SK-N-SH (cell line): ENCODE results near the gene CLSTN2. TPM values are rescaled to one million over a fixed set of nuclear protein-coding genes. Genes with fewer than 3 reads are reported as not detected.
A peak's percentile ranks its signal among the peaks of the same experiment; 100 is the strongest.

Source experiments
- CTCF ChIA-PET: fragments of 300-600, 350-600 bp; formaldehyde crosslinking; extraction: SDS; loops from one replicate; lab custom pipeline; 2021; lab: Yijun Ruan, JAX
- POLR2A ChIA-PET: fragments of 350-600 bp; sonication (Branson Sonifier 250); formaldehyde crosslinking; extraction: SDS; loops from one replicate; lab custom pipeline; 2020; ENCODE audit warnings: antibody characterized with exemption, inconsistent platforms; lab: Yijun Ruan, JAX
- DNase-seq: peaks from one replicate; pipeline ENCODE4 v3.0.0; 2012
- H2AFZ ChIP-seq: fragments of 200-600 bp; sonication (generic); 2 replicates; pipeline ENCODE4 v1.8.1; 2016; ENCODE audit warnings: antibody characterized with exemption, mild to moderate bottlenecking, low read depth
- H3F3A ChIP-seq: fragments of 200-600 bp; sonication (generic); replicated peaks from 2 replicates; pipeline ENCODE3; 2016; ENCODE audit warnings: antibody characterized with exemption, mild to moderate bottlenecking; ENCODE audit not compliant: insufficient read depth
- H3K27ac ChIP-seq, 2 experiments: fragments of 200-500 bp in 1 of 2; fragments of 200-600 bp in 1 of 2; sonication (Bioruptor generic) in 1 of 2; sonication (generic), shearing (Covaris generic) in 1 of 2; 2 replicates each; pipeline versions ENCODE4 v1.5.1 to v1.6.1; 2014 to 2016; ENCODE audit warnings: low read depth in 2 of 2, inconsistent platforms in 1 of 2, low read length in 1 of 2, mild to moderate bottlenecking in 1 of 2, mixed read lengths in 1 of 2
- H3K27me3 ChIP-seq: fragments of 200-600 bp; sonication (generic), shearing (Covaris generic); 2 replicates; pipeline ENCODE4 v1.6.1; 2016; ENCODE audit warnings: mixed run types; ENCODE audit not compliant: insufficient read depth
- H3K36me3 ChIP-seq, 2 experiments: fragments of 200-500 bp in 1 of 2; fragments of 200-600 bp in 1 of 2; sonication (Bioruptor generic) in 1 of 2; sonication (generic) in 1 of 2; replicated peaks in 1 of 2; 2 replicates each; pipeline versions ENCODE3 to v1.5.1; 2014 to 2016; ENCODE audit warnings: low read length in 1 of 2, mild to moderate bottlenecking in 1 of 2; ENCODE audit not compliant: insufficient read depth in 2 of 2, control insufficient read depth in 1 of 2
- H3K4me1 ChIP-seq, 2 experiments: fragments of 200-500 bp in 1 of 2; fragments of 200-600 bp in 1 of 2; sonication (Bioruptor generic) in 1 of 2; sonication (generic), shearing (Covaris generic) in 1 of 2; 2 replicates each; pipeline versions ENCODE4 v1.5.1 to v1.6.1; 2014 to 2016; ENCODE audit warnings: low read depth in 1 of 2, low read length in 1 of 2, mixed run types in 1 of 2; ENCODE audit not compliant: insufficient read depth in 2 of 2, control insufficient read depth in 1 of 2
- H3K4me2 ChIP-seq: fragments of 200-600 bp; sonication (generic), shearing (Covaris generic); 2 replicates; pipeline ENCODE4 v1.6.1; 2017; ENCODE audit warnings: mixed run types
- H3K4me3 ChIP-seq, 2 experiments: fragments of 200-500 bp in 1 of 2; fragments of 200-600 bp in 1 of 2; sonication (Bioruptor generic) in 1 of 2; sonication (generic), shearing (Covaris generic) in 1 of 2; 2 replicates each; pipeline versions ENCODE4 v1.5.1 to v1.8.1; 2014 to 2016; ENCODE audit warnings: low read depth in 2 of 2, inconsistent platforms in 1 of 2, low read length in 1 of 2, mild to moderate bottlenecking in 1 of 2, mixed read lengths in 1 of 2, moderate library complexity in 1 of 2
- H3K79me2 ChIP-seq: fragments of 200-600 bp; sonication (generic); 2 replicates; pipeline ENCODE4 v1.8.1; 2017; ENCODE audit warnings: mild to moderate bottlenecking; ENCODE audit not compliant: insufficient read depth
- H3K9ac ChIP-seq: fragments of 200-600 bp; sonication (generic); 2 replicates; pipeline ENCODE4 v1.6.1; 2017; ENCODE audit warnings: mixed run types
- H3K9me2 ChIP-seq: fragments of 200-600 bp; sonication (generic); 2 replicates; pipeline ENCODE4 v1.6.1; 2017; ENCODE audit warnings: mixed run types
- H3K9me3 ChIP-seq: fragments of 200-600 bp; sonication (generic); 2 replicates; pipeline ENCODE4 v1.6.1; 2017; ENCODE audit warnings: mixed run types, mild to moderate bottlenecking, moderate library complexity
- H4K20me1 ChIP-seq: fragments of 200-600 bp; sonication (generic); 2 replicates; pipeline ENCODE4 v1.6.1; 2017; ENCODE audit warnings: mild to moderate bottlenecking, mixed run types; ENCODE audit not compliant: insufficient read depth
- CHD2 ChIP-seq: fragments of 150-350 bp; IDR thresholded peaks from 2 replicates; pipeline ENCODE4 v1.6.1; 2018; ENCODE audit warnings: low read length; ENCODE audit not compliant: partially characterized antibody
- GATA2 ChIP-seq: sonication (generic); formaldehyde crosslinking; IDR thresholded peaks from 2 replicates; pipeline ENCODE4 v1.5.0; 2020; ENCODE audit warnings: mild to moderate bottlenecking, missing genetic modification reagents
- IRF3 ChIP-seq: fragments of 150-350 bp; IDR thresholded peaks from 2 replicates; pipeline ENCODE4 v1.6.1; 2016; ENCODE audit warnings: mild to moderate bottlenecking, low read depth, low read length
- MAX ChIP-seq: IDR thresholded peaks from 2 replicates; pipeline ENCODE4 v1.4.0; 2012; ENCODE audit warnings: low read depth
- RAD21 ChIP-seq: IDR thresholded peaks from 2 replicates; pipeline ENCODE4 v1.6.1; 2012; ENCODE audit warnings: mild to moderate bottlenecking, low read length
- RCOR1 ChIP-seq: fragments of 150-350 bp; IDR thresholded peaks from 2 replicates; pipeline ENCODE4 v1.6.1; 2017; ENCODE audit warnings: antibody characterized with exemption, low read length
- SMC3 ChIP-seq: IDR thresholded peaks from 2 replicates; pipeline ENCODE4 v1.6.1; 2012; ENCODE audit warnings: low read depth, low read length, improper control_type of control experiment
- TAF1 ChIP-seq: IDR thresholded peaks from 2 replicates; pipeline ENCODE4 v1.6.1; 2012; ENCODE audit warnings: low read depth, mild to moderate bottlenecking, low read length, moderate library complexity, borderline replicate concordance
- USF1 ChIP-seq: IDR thresholded peaks from 2 replicates; pipeline ENCODE4 v1.4.0; 2012; ENCODE audit warnings: low read depth, borderline replicate concordance
- USF2 ChIP-seq: fragments of 150-350 bp; IDR thresholded peaks from 2 replicates; pipeline ENCODE4 v1.6.1; 2017; ENCODE audit warnings: antibody characterized with exemption, low read length, low read depth, borderline replicate concordance
- WGBS: methylation state at CpG from one replicate; pipeline ENCODE4 v1.1.6; 2017; ENCODE audit warnings: low lambda C conversion rate; 5-methylcytosine and 5-hydroxymethylcytosine counted together
- polyA plus RNA-seq, 3 experiments: library from polyadenylated mRNA; depleted of rRNA; stranded (reverse); fragments of >200 nt; gene quantifications; 2 replicates each; pipeline ENCODE4 v1.2.3, GENCODE V29; 2012

Gene CLSTN2
- polyA plus RNA-seq, 1 of the 3 experiments (the other 2 are of a cell fraction), result 0.02 TPM

GRCh38 chr3:140092848-140093536 is 158.0 kb downstream of the CLSTN2 start:
- CTCF ChIA-PET, result interaction anchor here (0.7 to 1.4 kb wide), 5 partner anchors 11 to 173 kb away, joined by 3 to 5 read pairs (median 3); no protein-coding TSS in a partner anchor
- H3K9me3 ChIP-seq, result no peaks in the 10 kb centered on the region
- H3K9ac ChIP-seq, result no peak overlapping the region
- no peak overlapping the region for H3K4me2 ChIP-seq
- WGBS, result 34% methylated on average over 6 of the region's 8 CpGs
- peaks cover 0 to 3% of the 10 kb centered on the region in 2 experiments; a peak in 1 of 4 replicates for H3K4me1 ChIP-seq
- peak; percentile 53 for TF ChIP-seq RAD21
- TF ChIP-seq USF1, result no peak
- TF ChIP-seq SMC3, result peak; percentile 11; the same call in 1 of the 2 replicates
- H3K27ac ChIP-seq, result no peak overlapping the region
- no peaks in the 10 kb centered on the region for H3K79me2 ChIP-seq
- H3K36me3 ChIP-seq, result no peaks in the 10 kb centered on the region
- no peaks in the 10 kb centered on the region for H3F3A ChIP-seq
- no peaks in the 10 kb centered on the region for H3K9me2 ChIP-seq
- H3K27me3 ChIP-seq, result no peaks in the 10 kb centered on the region
- POLR2A ChIA-PET, result no interaction called here
- no peaks in the 10 kb centered on the region for H4K20me1 ChIP-seq
- H3K4me3 ChIP-seq, result no peak overlapping the region
- peak; percentile 16 for DNase-seq
- no peak overlapping the region for H2AFZ ChIP-seq

- Histone ChIP-seq H2AFZ (no peak overlapping the region), H3K27me3 (no peaks in the 10 kb centered on the region), H3K9ac (no peak overlapping the region), H3K27ac (no peak overlapping the region), H3K36me3 (no peaks in the 10 kb centered on the region), H3K9me3 (no peaks in the 10 kb centered on the region), H3K9me2 (no peaks in the 10 kb centered on the region), H3F3A (no peaks in the 10 kb centered on the region), H3K4me1 (no peaks in the 10 kb centered on the region; a peak in 1 of 4 replicates), H4K20me1 (no peaks in the 10 kb centered on the region), H3K79me2 (no peaks in the 10 kb centered on the region), H3K4me3 (no peak overlapping the region), H3K4me2 (no peak overlapping the region)
- ChIA-PET CTCF (interaction anchor here (1.2 to 1.4 kb wide), 2 partner anchors 113 to 172 kb away, joined by 3 to 5 read pairs; no protein-coding TSS in a partner anchor), POLR2A (no interaction called here)
- TF ChIP-seq SMC3 (no peak), RCOR1 (no peak), IRF3 (no peak), CHD2 (no peak), GATA2 (CRISPR knock-in tag) (no peak), MAX (no peak), TAF1 (no peak), USF2 (no peak)
- WGBS, result 18% methylated on average over 5 of the region's 5 CpGs
- no peak for DNase-seq
These were observed 158.8 kb downstream of the CLSTN2 start for GRCh38 chr3:140093742-140094141.
